Cardiac septum (tissue), 1 donor: ENCODE results near the gene RPL12. TPM values are rescaled to one million over a fixed set of nuclear protein-coding genes. Genes with fewer than 3 reads are reported as not detected.

Experiments
- DNase-seq: peaks from one replicate; pipeline ENCODE4 v3.0.0-alpha.2; 2020; ENCODE audit warnings: low spot score
- intact Hi-C: fragments of 100-400 bp; cut with DNase I; formaldehyde crosslinking; loops from one replicate; pipeline ENCODE4 v1.14.0; 2022
- long read RNA-seq: library from polyadenylated mRNA; unstranded; transcript quantifications from one replicate; pipeline ENCODE4 v2.0.0, GENCODE V29; 2021
- total RNA-seq: library from RNA; stranded (reverse); fragmentation: NEBNext Ultra II Directional; extraction: Animal tissue kit (Norgen Biotek cat#: 25700); gene quantifications from one replicate; pipeline ENCODE4 v1.2.1, GENCODE V29; 2021
- donor health status: DM: no; HTN: no; CAD: no.

RPL12 gene
- 407 TPM for total RNA-seq
- long read RNA-seq, transcript RPL12-201 (7 exons, 633 nt): major isoform, 128 of 137 reads
- long read RNA-seq, partial matches to known transcripts: 7 of 137 reads
- long read RNA-seq, other reads (novel, unspliced or antisense): 1 of 137 reads

- peak; percentile 98 for DNase-seq
- intact Hi-C loops: loop anchor here (1.0 to 10.0 kb wide), 3 partner anchors 27 to 506 kb away; partner anchors contain the start of gene ZNF79
Measured at GRCh38 chr9:127450830-127451607, at the start of gene RPL12, which contains the start of gene LRSAM1. Gene RPL12, minus strand, starts transcription at chr9:127451406. Its CDS starts 89 bp downstream, at chr9:127451317. Gene LRSAM1, plus strand, starts transcription at chr9:127451510. Its CDS starts 3,018 bp downstream, at chr9:127454528.

- DNase-seq: no peak
- intact Hi-C loops: no loop called here
Measured at GRCh38 chr9:127500862-127501261, 49.7 kb upstream of the RPL12 start.

- DNase-seq: no peak
- intact Hi-C loops: no loop called here
Measured at GRCh38 chr9:127500399-127500798, 49.2 kb upstream of the RPL12 start.

- peak; percentile 59 for DNase-seq
- intact Hi-C loops: no loop called here
Measured at GRCh38 chr9:127498298-127498697, 47.1 kb upstream of the RPL12 start.

DNA sequence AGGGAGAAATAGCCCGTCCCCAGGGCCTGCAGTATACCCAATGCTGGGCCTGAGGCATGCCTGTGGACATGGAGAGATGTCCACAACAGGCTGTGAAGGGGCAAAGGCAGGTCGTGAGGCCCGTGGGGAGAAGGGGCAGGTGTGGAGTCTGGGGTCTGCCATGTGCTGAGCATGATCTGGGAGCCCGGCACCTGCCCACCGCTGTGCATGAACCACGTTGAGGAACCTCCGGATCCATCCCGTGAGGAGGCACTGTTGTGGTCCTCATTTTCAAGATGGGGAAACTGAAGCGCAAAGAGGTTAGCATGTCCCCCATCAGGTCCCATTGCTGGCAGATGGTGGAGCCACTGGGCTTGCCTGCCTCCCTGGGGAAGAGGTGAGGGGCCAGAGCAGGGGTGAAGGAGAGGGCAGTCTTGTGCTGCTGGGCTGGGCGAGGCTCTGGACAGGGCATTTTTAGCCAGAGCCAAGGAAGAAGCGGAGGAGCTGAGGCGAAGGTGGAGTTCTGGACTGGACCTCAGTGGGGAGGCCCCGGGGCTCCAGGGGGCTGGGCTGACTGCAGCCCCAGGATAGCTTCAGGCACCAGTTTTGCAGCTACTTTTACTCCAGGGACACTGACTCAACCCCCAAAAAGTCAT is 46.6 kb upstream of the RPL12 start:
- DNase-seq: peak; percentile 70
- intact Hi-C loops: no loop called here

GRCh38 chr9:127496974-127497373 is 45.8 kb upstream of the RPL12 start:
- peak; percentile 54 for DNase-seq
- intact Hi-C loops: no loop called here

DNA sequence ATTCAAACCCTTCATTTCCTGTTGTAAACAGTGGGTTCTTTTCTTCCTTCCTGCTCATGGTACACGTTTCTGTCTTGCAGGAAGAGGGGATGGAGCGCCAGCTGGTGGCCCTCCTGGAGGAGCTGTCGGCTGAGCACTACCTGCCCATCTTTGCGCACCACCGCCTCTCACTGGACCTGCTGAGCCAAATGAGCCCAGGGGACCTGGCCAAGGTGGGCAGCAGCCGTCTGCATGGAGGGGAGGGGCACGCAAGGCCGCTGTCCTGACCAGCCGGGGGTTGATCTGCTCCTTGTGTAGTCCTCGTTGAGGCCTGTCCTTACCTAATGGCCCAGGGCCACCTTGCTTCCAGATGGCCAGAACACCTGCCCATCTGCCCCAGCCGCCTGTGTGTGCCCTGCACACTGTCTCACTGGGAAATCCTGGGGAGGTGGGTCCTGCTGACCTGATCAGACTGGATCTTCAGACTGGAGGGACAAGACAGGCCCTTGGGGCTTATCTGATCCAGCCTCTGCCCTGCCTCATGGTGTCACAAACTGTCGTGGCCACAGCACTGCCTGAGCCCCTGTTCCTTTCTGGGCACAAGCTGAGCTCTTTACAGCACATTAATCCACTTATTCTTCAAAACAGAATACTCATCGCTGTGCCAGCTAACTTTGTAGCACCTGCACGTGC is 44.8 kb upstream of the RPL12 start:
- intact Hi-C loops: no loop called here
- DNase-seq: no peak

DNA sequence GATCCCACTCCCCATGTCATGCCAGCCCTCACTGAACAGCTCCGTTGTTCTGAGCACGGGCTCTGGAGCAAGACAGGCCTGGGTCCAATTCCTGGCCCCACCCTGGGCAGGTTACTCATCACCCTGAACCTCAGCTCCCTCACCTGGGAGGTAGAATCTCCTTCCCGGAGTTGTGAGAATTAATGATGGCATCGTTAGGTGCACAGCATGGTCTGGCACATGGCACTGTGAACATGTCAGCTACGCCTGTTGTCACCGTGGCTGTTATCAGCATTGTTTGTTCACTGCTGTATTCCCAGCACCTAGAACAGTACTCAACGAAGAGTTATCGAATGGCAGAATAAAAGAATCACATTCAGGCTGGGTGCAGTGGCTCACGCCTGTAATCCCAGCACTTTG is 43.1 kb upstream of the RPL12 start:
- intact Hi-C loops: no loop called here
- no peak for DNase-seq

DNA sequence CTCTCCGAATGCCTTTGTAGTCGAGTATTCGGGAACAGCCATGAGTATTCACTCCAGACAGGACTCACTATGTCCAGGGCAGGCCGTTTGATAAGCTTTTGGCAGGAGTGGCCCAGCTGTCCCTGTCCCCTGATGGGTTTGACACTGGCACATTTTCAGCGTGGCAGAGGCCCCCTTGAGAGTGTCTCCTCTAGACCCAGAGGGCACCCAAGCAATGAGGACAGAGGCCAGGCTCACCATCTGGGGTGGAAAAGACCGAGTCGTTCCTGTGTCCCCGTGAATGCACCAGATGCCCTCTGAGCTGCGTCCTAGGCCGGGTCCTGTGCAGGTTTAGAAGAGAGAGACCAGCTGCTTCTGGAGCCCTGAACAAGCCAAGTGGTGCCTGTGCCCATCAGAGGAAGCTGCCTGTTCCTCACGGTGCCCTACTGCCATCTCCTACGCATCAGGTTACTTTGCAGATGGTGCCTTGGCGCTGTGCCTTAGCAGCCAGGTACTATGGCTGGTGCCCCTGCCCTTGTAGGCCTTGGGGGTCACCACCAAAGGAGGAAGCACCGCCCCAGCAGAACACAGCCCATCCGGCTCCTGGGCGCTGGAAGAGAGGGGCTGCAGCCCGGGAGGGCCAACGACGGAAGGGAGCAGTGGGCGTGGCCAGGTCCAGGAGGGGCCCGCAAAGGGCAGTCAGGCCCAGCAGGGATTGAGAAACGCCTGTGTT is 42.5 kb upstream of the RPL12 start:
- intact Hi-C loops: no loop called here
- no peak for DNase-seq

- intact Hi-C loops: no loop called here
- DNase-seq: no peak
Measured at GRCh38 chr9:127492616-127493015, 41.4 kb upstream of the RPL12 start.

DNA sequence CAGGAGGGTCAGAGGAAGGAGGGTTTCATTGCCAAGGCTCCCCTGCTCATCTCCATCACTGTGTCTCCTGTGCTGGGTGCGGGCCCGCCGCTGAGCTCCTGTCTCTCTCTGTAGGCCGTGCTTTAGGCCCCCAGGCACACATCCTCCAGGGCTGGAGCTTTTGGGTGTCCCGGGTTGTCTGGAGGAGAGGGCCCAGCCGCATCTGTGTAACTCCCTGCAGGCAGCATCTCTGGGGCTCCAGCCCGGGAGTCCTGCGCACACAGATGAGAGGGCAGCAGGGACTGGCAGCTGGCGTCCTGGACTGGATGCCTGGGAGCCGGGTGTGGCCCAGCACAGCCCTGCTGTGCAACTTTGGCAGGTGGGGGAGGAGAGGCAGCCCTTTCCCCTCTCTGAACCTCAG is 40.3 kb upstream of the RPL12 start:
- intact Hi-C loops: no loop called here
- DNase-seq: no peak

- no peak for DNase-seq
- intact Hi-C loops: no loop called here
Measured at GRCh38 chr9:127490535-127491230, 39.5 kb upstream of the RPL12 start.

- no peak for DNase-seq
- intact Hi-C loops: no loop called here
Measured at GRCh38 chr9:127489471-127490115, 38.4 kb upstream of the RPL12 start.

DNA sequence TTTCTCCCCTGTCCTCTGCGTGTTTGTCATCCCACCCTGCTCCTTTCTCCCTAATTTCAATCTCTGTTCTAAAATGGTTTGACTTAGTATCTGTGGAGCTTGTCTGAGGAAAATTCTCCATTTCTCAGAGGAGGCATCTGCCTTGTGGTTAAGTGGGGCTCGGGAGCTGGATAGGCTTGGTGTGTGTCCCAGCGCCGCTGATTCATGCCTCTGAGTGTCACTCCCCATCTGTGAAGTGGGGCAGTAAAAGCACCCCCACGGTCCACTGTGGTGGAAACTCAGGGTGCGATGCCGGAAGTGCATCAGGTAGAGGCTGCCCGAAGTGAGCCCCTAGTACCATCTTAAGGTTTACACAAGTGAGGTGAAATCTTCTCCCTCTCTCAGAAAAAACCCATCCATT is 37.7 kb upstream of the RPL12 start:
- no peak for DNase-seq
- intact Hi-C loops: no loop called here

DNA sequence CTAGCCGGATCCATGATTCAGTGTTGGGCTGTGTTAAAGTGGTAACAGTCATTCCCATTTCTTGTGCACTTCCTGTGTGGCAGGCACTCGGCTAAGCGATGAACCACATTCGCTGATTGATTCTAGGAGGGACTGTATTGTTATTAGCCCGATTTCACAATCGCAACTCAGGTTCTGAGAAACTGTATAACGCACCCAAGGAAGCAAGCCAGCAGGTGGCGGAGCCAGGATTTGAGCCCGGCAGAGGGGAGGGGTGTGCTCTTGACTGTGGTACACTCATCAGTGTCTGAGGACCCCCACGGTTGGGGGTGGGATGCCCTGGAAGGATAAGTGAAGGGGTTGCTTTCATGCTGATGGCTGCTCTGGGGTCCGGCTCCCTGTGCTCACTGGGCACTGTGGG is 34.8 kb upstream of the RPL12 start:
- no peak for DNase-seq
- intact Hi-C loops: no loop called here

DNA sequence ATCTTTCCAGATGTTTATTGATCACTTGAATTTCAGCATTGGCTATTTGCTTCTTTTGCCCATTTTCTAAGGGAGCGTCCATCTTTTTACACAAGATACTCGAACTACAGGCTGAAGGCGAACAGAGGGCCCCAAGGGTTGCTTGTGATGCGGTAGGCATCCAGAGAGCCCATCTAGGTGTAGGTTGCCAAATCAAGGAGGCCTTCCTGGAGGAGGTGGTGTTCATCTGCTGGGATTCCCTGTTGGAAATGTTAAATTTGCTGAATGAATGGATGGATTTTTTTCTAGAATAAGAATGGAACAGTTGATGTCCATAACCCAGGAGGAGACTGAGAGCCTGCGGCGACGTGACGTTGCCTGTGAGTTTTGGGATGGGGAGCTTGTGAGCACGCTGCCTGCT is 31.5 kb upstream of the RPL12 start:
- DNase-seq: no peak
- intact Hi-C loops: no loop called here

GRCh38 chr9:127479507-127480081 is 28.4 kb upstream of the RPL12 start:
- intact Hi-C loops: no loop called here
- DNase-seq: no peak

GRCh38 chr9:127474592-127474991 is 23.4 kb upstream of the RPL12 start:
- intact Hi-C loops: no loop called here
- no peak for DNase-seq
